Keratinocyte (primary cell): ENCODE measurements around the gene DPH1. TPM values are rescaled to one million over a fixed set of nuclear protein-coding genes. Genes with fewer than 3 reads are reported as not detected.

Experiments
- DNase-seq: peaks from one replicate; pipeline ENCODE4 v3.0.0-alpha.2; 2011; ENCODE audit warnings: low read depth, missing footprints, low spot score
- FAIRE-seq: peaks from 2 replicates; lab custom pipeline; 2011; peaks lifted over from hg19 to GRCh38; lab: Jason Lieb, UNC
- H2AFZ ChIP-seq: 2 replicates; pipeline ENCODE4 v1.6.0; 2012; ENCODE audit warnings: low read length, control low read depth, inconsistent platforms; ENCODE audit not compliant: control insufficient read depth
- H3K27ac ChIP-seq: 2 replicates; pipeline ENCODE4 v1.5.1; 2011; ENCODE audit warnings: low read length; ENCODE audit not compliant: control insufficient read depth, insufficient read depth
- H3K27me3 ChIP-seq: 3 replicates; pipeline ENCODE4 v1.6.0; 2011; ENCODE audit warnings: low read length; ENCODE audit not compliant: control insufficient read depth, insufficient read depth; ENCODE audit errors: extremely low read depth
- H3K36me3 ChIP-seq, 2 experiments: 2 replicates in 1 of 2; 3 replicates in 1 of 2; pipeline ENCODE4 v1.5.1; 2011; ENCODE audit warnings: low read length in 2 of 2, mild to moderate bottlenecking in 1 of 2; ENCODE audit not compliant: control insufficient read depth in 2 of 2, insufficient read depth in 2 of 2; ENCODE audit errors: extremely low read depth in 1 of 2
- H3K4me1 ChIP-seq: 3 replicates; pipeline ENCODE4 v1.5.1; 2011; ENCODE audit warnings: low read length; ENCODE audit not compliant: control insufficient read depth, insufficient read depth; ENCODE audit errors: extremely low read depth
- H3K4me2 ChIP-seq: 3 replicates; pipeline ENCODE4 v1.6.0; 2011; ENCODE audit warnings: low read depth, low read length; ENCODE audit not compliant: control insufficient read depth, insufficient read depth; ENCODE audit errors: extremely low read depth
- H3K4me3 ChIP-seq, 3 experiments: fragments of 200-600 bp in 1 of 3; sonication (generic) in 1 of 3; 2 replicates in 2 of 3; 3 replicates in 1 of 3; pipeline ENCODE4 v1.5.1; 2011 to 2016; ENCODE audit warnings: low read length in 3 of 3, mild to moderate bottlenecking in 3 of 3, control low read depth in 2 of 3, inconsistent platforms in 1 of 3, low read depth in 1 of 3, mixed read lengths in 1 of 3, mixed run types in 1 of 3, moderate library complexity in 1 of 3; ENCODE audit not compliant: control insufficient read depth in 2 of 3, insufficient read depth in 2 of 3; ENCODE audit errors: extremely low read depth in 1 of 3
- H3K79me2 ChIP-seq: 2 replicates; pipeline ENCODE4 v1.6.0; 2012; ENCODE audit warnings: low read length; ENCODE audit not compliant: control insufficient read depth, insufficient read depth
- H3K9ac ChIP-seq: 3 replicates; pipeline ENCODE4 v1.6.0; 2011; ENCODE audit warnings: low read length; ENCODE audit not compliant: control insufficient read depth, insufficient read depth; ENCODE audit errors: extremely low read depth
- H3K9me1 ChIP-seq: 3 replicates; pipeline ENCODE4 v1.6.0; 2011; ENCODE audit warnings: low read length; ENCODE audit not compliant: control insufficient read depth, insufficient read depth; ENCODE audit errors: extremely low read depth
- H3K9me3 ChIP-seq: 2 replicates; pipeline ENCODE4 v1.5.1; 2012; ENCODE audit warnings: low read depth, low read length; ENCODE audit not compliant: control insufficient read depth
- H4K20me1 ChIP-seq: 3 replicates; pipeline ENCODE4 v1.6.0; 2011; ENCODE audit warnings: low read length; ENCODE audit not compliant: control insufficient read depth, insufficient read depth; ENCODE audit errors: extremely low read depth
- CTCF ChIP-seq, 3 experiments: IDR thresholded peaks in 1 of 3; conservative IDR thresholded peaks in 1 of 3; optimal IDR thresholded peaks in 1 of 3; 2 replicates in 2 of 3; 3 replicates in 1 of 3; pipeline versions ENCODE3 to v1.5.1; 2011; ENCODE audit warnings: low read length in 3 of 3, mild to moderate bottlenecking in 3 of 3, moderate library complexity in 2 of 3, control low read depth in 1 of 3, inconsistent platforms in 1 of 3; ENCODE audit not compliant: insufficient read depth in 2 of 3; ENCODE audit errors: extremely low read depth in 1 of 3
- EZH2 ChIP-seq: IDR thresholded peaks from one replicate; pipeline ENCODE4 v1.6.1; 2012; ENCODE audit warnings: inconsistent platforms, mild to moderate bottlenecking, low read length, moderate library complexity
- dilution Hi-C: fragments of 300-500 bp; cut with MboI; formaldehyde crosslinking; loops from one replicate; pipeline ENCODE4 v1.7.0; 2020; ENCODE audit warnings: low sequenced_read_pairs; ENCODE audit not compliant: extremely low pct_ligation_motif_present
- polyA plus RNA-seq, 5 experiments: library from polyadenylated mRNA; depleted of rRNA in 3 of 5; stranded (reverse) in 3 of 5; stranded (forward) in 1 of 5; unstranded in 1 of 5; fragments of >200 nt; gene quantifications; 1 replicate in 1 of 5; 2 replicates in 3 of 5; 3 replicates in 1 of 5; pipeline versions ENCODE4 v1.2.1 to v1.2.3, GENCODE V29; 2011 to 2012; ENCODE audit warnings: missing spikeins in 2 of 5, low read depth in 1 of 5, low replicate concordance in 1 of 5

Gene DPH1
- polyA plus RNA-seq, 1 donor (not counting 4 experiments of a cell fraction or from before 2014, with no cell fraction given): 18.9 TPM

- Histone ChIP-seq H3K9me1 (no peaks in the 10 kb centered on the region), H3K9me3 (no peaks in the 10 kb centered on the region), H3K4me3 (no peak overlapping the region), H3K36me3 (peaks cover 6 to 10% of the 10 kb centered on the region in 2 experiments), H4K20me1 (peaks cover 4% of the 10 kb centered on the region), H3K27ac (no peak overlapping the region), H3K9ac (no peak overlapping the region), H3K4me2 (no peak overlapping the region), H3K4me1 (peaks cover 7% of the 10 kb centered on the region), H3K27me3 (peaks cover 7% of the 10 kb centered on the region), H3K79me2 (peaks cover 5% of the 10 kb centered on the region), H2AFZ (no peak overlapping the region)
- FAIRE-seq (no peak), DNase-seq (no peak)
- no peak for TF ChIP-seq EZH2
- TF ChIP-seq CTCF (optimal IDR thresholded peaks at IDR 0.05 in 1 of 3, IDR thresholded peaks at IDR 0.05 in 1 of 3, conservative IDR thresholded peaks at IDR 0.05 in 1 of 3; ENCODE audit: extremely low read depth in 1 of 3, insufficient read depth in 2 of 3, low read length in 3 of 3): peak; percentile 54 to 89 (median 88)
- dilution Hi-C loops: no loop called here
Observed at GRCh38 chr17:2058586-2059546, 28.9 kb downstream of the DPH1 start.

- no peak overlapping the region for H3K9ac ChIP-seq
- peaks cover 5% of the 10 kb centered on the region for H3K79me2 ChIP-seq
- no peaks in the 10 kb centered on the region for H3K4me1 ChIP-seq
- H3K4me2 ChIP-seq: no peak overlapping the region
- peaks cover 4% of the 10 kb centered on the region for H4K20me1 ChIP-seq
- DNase-seq (no peak), FAIRE-seq (no peak)
- H3K9me1 ChIP-seq: no peaks in the 10 kb centered on the region
- dilution Hi-C loops: no loop called here
- no peak overlapping the region for H3K4me3 ChIP-seq
- H3K36me3 ChIP-seq: peaks cover 14% of the 10 kb centered on the region in 2 experiments
- TF ChIP-seq EZH2 (no peak), CTCF (optimal IDR thresholded peaks at IDR 0.05 in 1 of 3, IDR thresholded peaks at IDR 0.05 in 1 of 3, conservative IDR thresholded peaks at IDR 0.05 in 1 of 3; ENCODE audit: extremely low read depth in 1 of 3, insufficient read depth in 2 of 3, low read length in 3 of 3) (no peak)
- no peaks in the 10 kb centered on the region for H3K9me3 ChIP-seq
- no peak overlapping the region for H3K27ac ChIP-seq
- H3K27me3 ChIP-seq: peaks cover 7% of the 10 kb centered on the region
- H2AFZ ChIP-seq: no peak overlapping the region
Observed at GRCh38 chr17:2059547-2060384, 29.8 kb downstream of the DPH1 start.
